ENCODE results near the gene HINT3.

HINT3 gene

GRCh38 chr6:125963817-125964216 lies 7.2 kb downstream of the HINT3 start:
- Histone ChIP-seq H3F3A (ENCODE audit: insufficient read depth, low read length) (no peaks in the 10 kb centered on the region), H3K9me3 (ENCODE audit: low read length) (no peaks in the 10 kb centered on the region), H3K9ac (ENCODE audit: low read length) (no peak overlapping the region), H3K4me3 (ENCODE audit: low read depth, low read length, poor library complexity, severe bottlenecking) (no peak overlapping the region), H3K27ac (ENCODE audit: low read depth, low read length, poor library complexity, severe bottlenecking) (no peak overlapping the region), H3K4me1 (ENCODE audit: insufficient read depth, low read length, severe bottlenecking) (peaks cover 16% of the 10 kb centered on the region), H3K4me2 (ENCODE audit: low read length) (no peak overlapping the region), H3K79me2 (ENCODE audit: insufficient read depth, low read length) (peaks cover 23% of the 10 kb centered on the region), H2AFZ (ENCODE audit: low read length) (no peak overlapping the region), H4K20me1 (ENCODE audit: insufficient read depth, low read length) (no peaks in the 10 kb centered on the region; the same call in 1 of the 2 replicates), H3K27me3 (ENCODE audit: insufficient read depth, low read length) (no peaks in the 10 kb centered on the region), H3K9me2 (ENCODE audit: low read depth, low read length) (no peaks in the 10 kb centered on the region), H3K36me3 (ENCODE audit: insufficient read depth, low read length) (no peaks in the 10 kb centered on the region)
- TF ChIP-seq CTCF (IDR thresholded peaks at IDR 0.05; ENCODE audit: low read length) (no peak), EZH2 (IDR thresholded peaks at IDR 0.05; ENCODE audit: borderline replicate concordance, low read length) (no peak)

GRCh38 chr6:125966569-125966968 lies 10.0 kb downstream of the HINT3 start:
- Histone ChIP-seq H4K20me1 (ENCODE audit: insufficient read depth, low read length) (no peaks in the 10 kb centered on the region; the same call in 1 of the 2 replicates), H2AFZ (ENCODE audit: low read length) (no peak overlapping the region), H3K4me1 (ENCODE audit: insufficient read depth, low read length, severe bottlenecking) (peaks cover 17% of the 10 kb centered on the region), H3K79me2 (ENCODE audit: insufficient read depth, low read length) (peaks cover 21% of the 10 kb centered on the region), H3K9ac (ENCODE audit: low read length) (no peak overlapping the region), H3K9me3 (ENCODE audit: low read length) (no peaks in the 10 kb centered on the region), H3K9me2 (ENCODE audit: low read depth, low read length) (no peaks in the 10 kb centered on the region), H3K27ac (ENCODE audit: low read depth, low read length, poor library complexity, severe bottlenecking) (no peak overlapping the region), H3K36me3 (ENCODE audit: insufficient read depth, low read length) (no peaks in the 10 kb centered on the region), H3K4me2 (ENCODE audit: low read length) (no peak overlapping the region), H3K4me3 (ENCODE audit: low read depth, low read length, poor library complexity, severe bottlenecking) (no peak overlapping the region), H3F3A (ENCODE audit: insufficient read depth, low read length) (no peaks in the 10 kb centered on the region), H3K27me3 (ENCODE audit: insufficient read depth, low read length) (no peaks in the 10 kb centered on the region)
- TF ChIP-seq CTCF (IDR thresholded peaks at IDR 0.05; ENCODE audit: low read length) (no peak), EZH2 (IDR thresholded peaks at IDR 0.05; ENCODE audit: borderline replicate concordance, low read length) (no peak)

GRCh38 chr6:125968493-125968892 lies 11.9 kb downstream of the HINT3 start:
- H3K9me3 ChIP-seq (ENCODE audit: low read length): no peaks in the 10 kb centered on the region
- H3K9me2 ChIP-seq (ENCODE audit: low read depth, low read length): no peaks in the 10 kb centered on the region
- peaks cover 17% of the 10 kb centered on the region for H3K4me1 ChIP-seq (ENCODE audit: insufficient read depth, low read length, severe bottlenecking)
- no peaks in the 10 kb centered on the region for H3F3A ChIP-seq (ENCODE audit: insufficient read depth, low read length)
- H3K36me3 ChIP-seq (ENCODE audit: insufficient read depth, low read length): peaks cover 3% of the 10 kb centered on the region; the same call in 1 of the 2 replicates
- H4K20me1 ChIP-seq (ENCODE audit: insufficient read depth, low read length): no peaks in the 10 kb centered on the region; the same call in 1 of the 2 replicates
- TF ChIP-seq EZH2 (IDR thresholded peaks at IDR 0.05; ENCODE audit: borderline replicate concordance, low read length) (no peak), CTCF (IDR thresholded peaks at IDR 0.05; ENCODE audit: low read length) (no peak)
- no peak overlapping the region for H2AFZ ChIP-seq (ENCODE audit: low read length)
- peaks cover 15% of the 10 kb centered on the region for H3K79me2 ChIP-seq (ENCODE audit: insufficient read depth, low read length)
- no peaks in the 10 kb centered on the region for H3K27me3 ChIP-seq (ENCODE audit: insufficient read depth, low read length)
- no peak overlapping the region for H3K27ac ChIP-seq (ENCODE audit: low read depth, low read length, poor library complexity, severe bottlenecking)
- no peak overlapping the region for H3K9ac ChIP-seq (ENCODE audit: low read length)
- no peak overlapping the region; the same call in 1 of the 2 replicates for H3K4me2 ChIP-seq (ENCODE audit: low read length)
- H3K4me3 ChIP-seq (ENCODE audit: low read depth, low read length, poor library complexity, severe bottlenecking): no peak overlapping the region

Data from OCI-LY1 (cell line).